Adrenal gland (tissue), 12 donors: ENCODE data around the gene CA4. TPM values are rescaled to one million over a fixed set of nuclear protein-coding genes. Genes with fewer than 3 reads are reported as not detected.

Experiments used
- DNase-seq, 7 donors: peaks; one replicate each; pipeline ENCODE4 v3.0.0-alpha.2; 2019 to 2020
- H3K27ac ChIP-seq, 5 donors: fragments of 200-600 bp; sonication (generic) in 4 of 5; 1 replicate in 3 of 5; 2 replicates in 2 of 5; pipeline versions ENCODE4 v1.5.1 to v1.8.0; 2016 to 2020; ENCODE audit warnings: mild to moderate bottlenecking in 1 of 5
- H3K27me3 ChIP-seq: fragments of 200-600 bp; 2 replicates; pipeline ENCODE4 v1.8.0; 2021
- H3K36me3 ChIP-seq, 2 donors: fragments of 200-600 bp; replicated peaks in 1 of 2; 1 replicate in 1 of 2; 2 replicates in 1 of 2; pipeline versions ENCODE4 v1.5.1 to v1.8.0; 2018 to 2022
- H3K4me1 ChIP-seq, 2 donors: fragments of 200-600 bp; replicated peaks in 1 of 2; 1 replicate in 1 of 2; 2 replicates in 1 of 2; pipeline versions ENCODE4 v1.5.1 to v1.8.0; 2018 to 2021
- H3K4me3 ChIP-seq, 4 donors: fragments of 200-600 bp; sonication (generic) in 3 of 4; one replicate each; pipeline ENCODE4 v1.5.1; 2016 to 2018
- H3K9me3 ChIP-seq, 3 donors: fragments of 200-600 bp; sonication (generic) in 1 of 3; replicated peaks in 1 of 3; 1 replicate in 2 of 3; 2 replicates in 1 of 3; pipeline versions ENCODE4 v1.5.1 to v1.8.0; 2016 to 2021
- POLR2A ChIP-seq, 2 donors: fragments of 450-650 bp; IDR thresholded peaks; one replicate each; pipeline ENCODE4 v1.6.1; 2017; ENCODE audit warnings: antibody characterized with exemption in 2 of 2, mild to moderate bottlenecking in 2 of 2, moderate library complexity in 1 of 2
- WGBS, 4 donors: extraction: QIAGEN DNeasy Blood & Tissue Kit in 2 of 4; methylation state at CpG; one replicate each; pipeline versions ENCODE4 v1.1.5 to v1.1.7; 2013 to 2017; 5-methylcytosine and 5-hydroxymethylcytosine counted together
- intact Hi-C, 2 donors: fragments of 100-400 bp; cut with DNase I; formaldehyde crosslinking; loops; one replicate each; pipeline versions ENCODE4 v1.14.1 to v1.15.0; 2022 to 2023
- polyA plus RNA-seq, 3 donors: library from polyadenylated mRNA; stranded (reverse); fragments of 200-250 nt in 2 of 3; fragments of 350-450 nt in 1 of 3; fragmentation: Illumina TruSeq in 1 of 3; extraction: RNeasy Lipid Tissue Mini Kit (QIAGEN cat#74804) in 1 of 3; gene quantifications; one replicate each; pipeline ENCODE4 v1.2.3, GENCODE V29; 2013 to 2014
- total RNA-seq, 9 donors: library from RNA; depleted of rRNA in 4 of 9; stranded (reverse); fragments of >200 nt in 4 of 9; fragments of 120-200 nt in 1 of 9; fragmentation: NEBNext Ultra II Directional in 1 of 9; extraction: Animal tissue kit (Norgen Biotek cat#: 25700) in 1 of 9; gene quantifications; one replicate each; pipeline versions ENCODE4 v1.1.0 to v1.2.4, GENCODE V29; 2013 to 2023
- TF ChIP-seq, protein P1 (sequence below), 6 experiments: fragments of 450-650 bp in 4 of 6; fragments of 200-600 bp in 2 of 6; sonication (generic) in 1 of 6; IDR thresholded peaks; 1 replicate in 5 of 6; 2 replicates in 1 of 6; pipeline versions ENCODE4 v1.5.1 to v1.8.0; 2016 to 2021; ENCODE audit warnings: antibody characterized with exemption in 6 of 6, mild to moderate bottlenecking in 2 of 6, moderate library complexity in 1 of 6
- donor health status: healthy with polysubstance abuse.
- donor health status: Bipolar disorder and iron deficiency.
- donor health status: DM: yes; HTN: yes; CAD: no.
- donor health status: DM: no; HTN: no; CAD: no.
- donor health status: DM: no; HTN: no; CAD: no.
- donor health status: DM: yes; HTN: yes; CAD: no.

The CA4 gene
- total and polyA plus RNA-seq, 12 donors = 0.42 to 15.3 (median 1.2) TPM

- H3K4me3 ChIP-seq = peak overlapping the region in 1 of 4 donors; percentile 1
- 8 to 16% (median 11%) methylated on average over 10 of the region's 10 CpGs for WGBS, 4 donors
- intact Hi-C loops = loop anchor here (10.0 kb wide), 1 partner anchor 292 kb away; no protein-coding TSS in a partner anchor
- DNase-seq = peak; percentile 84 to 96 (median 91)
- H3K9me3 ChIP-seq = no peaks in the 10 kb centered on the region
- no peak overlapping the region for H3K27ac ChIP-seq
- TF ChIP-seq POLR2A (IDR thresholded peaks at IDR 0.05) = no peak
- TF ChIP-seq, protein P1, sequence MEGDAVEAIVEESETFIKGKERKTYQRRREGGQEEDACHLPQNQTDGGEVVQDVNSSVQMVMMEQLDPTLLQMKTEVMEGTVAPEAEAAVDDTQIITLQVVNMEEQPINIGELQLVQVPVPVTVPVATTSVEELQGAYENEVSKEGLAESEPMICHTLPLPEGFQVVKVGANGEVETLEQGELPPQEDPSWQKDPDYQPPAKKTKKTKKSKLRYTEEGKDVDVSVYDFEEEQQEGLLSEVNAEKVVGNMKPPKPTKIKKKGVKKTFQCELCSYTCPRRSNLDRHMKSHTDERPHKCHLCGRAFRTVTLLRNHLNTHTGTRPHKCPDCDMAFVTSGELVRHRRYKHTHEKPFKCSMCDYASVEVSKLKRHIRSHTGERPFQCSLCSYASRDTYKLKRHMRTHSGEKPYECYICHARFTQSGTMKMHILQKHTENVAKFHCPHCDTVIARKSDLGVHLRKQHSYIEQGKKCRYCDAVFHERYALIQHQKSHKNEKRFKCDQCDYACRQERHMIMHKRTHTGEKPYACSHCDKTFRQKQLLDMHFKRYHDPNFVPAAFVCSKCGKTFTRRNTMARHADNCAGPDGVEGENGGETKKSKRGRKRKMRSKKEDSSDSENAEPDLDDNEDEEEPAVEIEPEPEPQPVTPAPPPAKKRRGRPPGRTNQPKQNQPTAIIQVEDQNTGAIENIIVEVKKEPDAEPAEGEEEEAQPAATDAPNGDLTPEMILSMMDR (IDR thresholded peaks at IDR 0.05) = peak; percentile 58 to 83 (median 70)
- peaks cover 4 to 32% of the 10 kb centered on the region in 2 donors for H3K4me1 ChIP-seq
- H3K36me3 ChIP-seq = no peaks in the 10 kb centered on the region
- peaks cover 38% of the 10 kb centered on the region for H3K27me3 ChIP-seq
These were observed 6.8 kb upstream of the CA4 start for GRCh38 chr17:60142872-60143499.

GRCh38 chr17:60145006-60145935, 4.5 kb upstream of the CA4 start:
- WGBS, 4 donors = 40 to 46% (median 43%) methylated on average over 17 of the region's 17 CpGs
- DNase-seq = no peak
- intact Hi-C loops = loop anchor here (10.0 kb wide), 1 partner anchor 290 kb away; no protein-coding TSS in a partner anchor
- H3K27me3 ChIP-seq = peaks cover 34% of the 10 kb centered on the region
- no peaks in the 10 kb centered on the region for H3K9me3 ChIP-seq
- no peak overlapping the region for H3K27ac ChIP-seq
- H3K4me1 ChIP-seq = peaks cover 12 to 25% of the 10 kb centered on the region in 2 donors
- no peaks in the 10 kb centered on the region for H3K36me3 ChIP-seq
- TF ChIP-seq POLR2A (IDR thresholded peaks at IDR 0.05) = no peak
- TF ChIP-seq, protein P1 (IDR thresholded peaks at IDR 0.05) = no peak
- no peak overlapping the region for H3K4me3 ChIP-seq

GRCh38 chr17:60146206-60146605, 3.6 kb upstream of the CA4 start:
- no peak for TF ChIP-seq POLR2A (IDR thresholded peaks at IDR 0.05)
- TF ChIP-seq, protein P1 (IDR thresholded peaks at IDR 0.05) = no peak
- intact Hi-C loops = loop anchor here (10.0 kb wide), 1 partner anchor 289 kb away; no protein-coding TSS in a partner anchor
- no peak for DNase-seq
- no peak overlapping the region for H3K4me3 ChIP-seq
- 74 to 85% (median 82%) methylated on average over 2 of the region's 2 CpGs for WGBS, 4 donors
- H3K36me3 ChIP-seq = no peaks in the 10 kb centered on the region
- H3K9me3 ChIP-seq = no peaks in the 10 kb centered on the region
- H3K27me3 ChIP-seq = peaks cover 32% of the 10 kb centered on the region
- H3K4me1 ChIP-seq = peaks cover 17 to 25% of the 10 kb centered on the region in 2 donors
- no peak overlapping the region for H3K27ac ChIP-seq
